ENCODE results near the gene SLC4A1AP. TPM values are rescaled to one million over a fixed set of nuclear protein-coding genes. Genes with fewer than 3 reads are reported as not detected.
A peak's percentile ranks its signal among the peaks of the same experiment; 100 is the strongest.

SLC4A1AP gene
- total and polyA plus RNA-seq, 9 of the 15 experiments (the other 6 are each of a cell fraction or from before 2014, with no cell fraction given), result 8.1 to 40.5 (median 35.3) TPM

GRCh38 chr2:27661371-27661770, 2.3 kb upstream of the SLC4A1AP start (continued):
- TF ChIP-seq BRD9 (IDR thresholded peaks at IDR 0.05; ENCODE audit: low read depth, partially characterized antibody), result no peak
- TF ChIP-seq ZNF778 (CRISPR knock-in tag; IDR thresholded peaks at IDR 0.05), result no peak

- in situ Hi-C loops (cut with MboI), result no loop called here
- POLR2A ChIA-PET, result interaction anchor here (0.6 to 1.7 kb wide), 9 partner anchors 10 to 372 kb away, joined by 3 to 13 read pairs (median 4); partner anchors contain the start of gene PPM1G
- no peak for FAIRE-seq
- TF ChIP-seq TAF15 (IDR thresholded peaks at IDR 0.05; ENCODE audit: low read depth, low read length) (no peak), ZNF766 (CRISPR knock-in tag; conservative IDR thresholded peaks at IDR 0.05) (no peak), NBN (IDR thresholded peaks at IDR 0.05; ENCODE audit: low read depth) (no peak), ZBTB9 (CRISPR knock-in tag; IDR thresholded peaks at IDR 0.05) (no peak), RHOXF2B (CRISPR knock-in tag; conservative IDR thresholded peaks at IDR 0.05) (no peak), DIDO1 (tag; IDR thresholded peaks at IDR 0.05; ENCODE audit: low read depth) (no peak), PHF8 (IDR thresholded peaks at IDR 0.05; ENCODE audit: borderline replicate concordance, low read length) (no peak), SUPT5H (IDR thresholded peaks at IDR 0.05) (no peak), ZBTB5 (IDR thresholded peaks at IDR 0.05) (no peak), PHB (CRISPR knock-in tag; IDR thresholded peaks at IDR 0.05) (no peak), ZNF41 (CRISPR knock-in tag; conservative IDR thresholded peaks at IDR 0.05) (no peak), TSHZ1 (CRISPR knock-in tag; IDR thresholded peaks at IDR 0.05) (no peak)
These were observed 475 bp downstream of the SLC4A1AP start for GRCh38 chr2:27664154-27664574.

More at GRCh38 chr2:27664154-27664574, 475 bp downstream of the SLC4A1AP start:
- Histone ChIP-seq H3K27ac (ENCODE audit: extremely low read depth, low read depth, low read length) (peak overlapping the region; percentile 95), H3K4me2 (ENCODE audit: insufficient read depth, low read length) (peak overlapping the region; percentile 92), H3K4me1 (replicated peaks in 1 of 2; ENCODE audit: control insufficient read depth in 2 of 2, insufficient read depth in 2 of 2, low read length in 2 of 2) (peaks cover 10 to 20% of the 10 kb centered on the region in 2 experiments; a peak in 4 of 5 replicates), H3K9ac (ENCODE audit: insufficient read depth in 1 of 2, low read depth in 2 of 2, low read length in 2 of 2) (peak overlapping the region; percentile 92 to 95), H2AFZ (ENCODE audit: low read depth, low read length) (peak overlapping the region; percentile 95), H4K20me1 (replicated peaks; ENCODE audit: control insufficient read depth, insufficient read depth, low read length) (no peaks in the 10 kb centered on the region), H3K4me3 (peak overlapping the region; percentile 98), H3K9me3 (replicated peaks; ENCODE audit: control insufficient read depth, insufficient read depth, low read depth, low read length) (no peaks in the 10 kb centered on the region), H3K27me3 (ENCODE audit: control insufficient read depth in 2 of 2, insufficient read depth in 2 of 2, low read length in 2 of 2) (no peaks in the 10 kb centered on the region), H3K9me1 (ENCODE audit: control insufficient read depth, insufficient read depth, low read length) (no peaks in the 10 kb centered on the region), H3K36me3 (ENCODE audit: control insufficient read depth, insufficient read depth, low read length) (peaks cover 55% of the 10 kb centered on the region), H3K79me2 (ENCODE audit: control insufficient read depth, insufficient read depth, low read length) (peaks cover 58% of the 10 kb centered on the region)
- WGBS (ENCODE audit: insufficient coverage, low coverage, missing lambda C conversion rate), result 1% methylated on average over 27 of the region's 28 CpGs
- ATAC-seq (peak; percentile 70), DNase-seq (ENCODE audit: extremely low read depth in 1 of 4, low spot score in 3 of 4) (peak in 2 of 4 experiments; percentile 51 to 53)
- intact Hi-C loops (cut with micrococcal nuclease), result no loop called here
- TSS peak; percentile 85 for BruUV-seq (replicated peaks)
- CTCF ChIA-PET (ENCODE audit: low intra/inter-chr PET ratio), result no interaction called here
